Mesendoderm (in vitro differentiated cells): ENCODE results near the gene PTPRE.

Source experiments
- DNase-seq: peaks from one replicate; pipeline ENCODE4 v3.0.0; 2013
- H2AK5ac ChIP-seq: 2 replicates; pipeline ENCODE4 v1.6.1; 2013; ENCODE audit warnings: low read length, inconsistent platforms
- H2BK120ac ChIP-seq: 2 replicates; pipeline ENCODE4 v1.6.1; 2013; ENCODE audit warnings: low read depth, mild to moderate bottlenecking, low read length, moderate library complexity, mixed read lengths
- H2BK15ac ChIP-seq: replicated peaks from 2 replicates; pipeline ENCODE4 v1.6.1; 2013; ENCODE audit warnings: low read depth, mild to moderate bottlenecking, moderate library complexity
- H2BK5ac ChIP-seq: 2 replicates; pipeline ENCODE4 v1.6.1; 2013; ENCODE audit warnings: low read length, inconsistent platforms
- H3K18ac ChIP-seq: 2 replicates; pipeline ENCODE4 v1.6.1; 2013; ENCODE audit warnings: mild to moderate bottlenecking, low read length, mixed read lengths
- H3K23ac ChIP-seq: one replicate; pipeline ENCODE4 v1.6.1; 2013; ENCODE audit warnings: low read length
- H3K27ac ChIP-seq: 2 replicates; pipeline ENCODE4 v1.5.1; 2013; ENCODE audit warnings: low read depth, mild to moderate bottlenecking, inconsistent platforms, low read length, moderate library complexity
- H3K27me3 ChIP-seq: 2 replicates; pipeline ENCODE4 v1.6.1; 2013; ENCODE audit warnings: low read length, control low read depth, mild to moderate bottlenecking, inconsistent platforms; ENCODE audit not compliant: insufficient read depth, poor library complexity
- H3K36me3 ChIP-seq: 2 replicates; pipeline ENCODE4 v1.6.1; 2013; ENCODE audit warnings: low read length, inconsistent platforms; ENCODE audit not compliant: control insufficient read depth, insufficient read depth
- H3K4ac ChIP-seq: one replicate; pipeline ENCODE4 v1.6.1; 2013; ENCODE audit warnings: low read depth, mild to moderate bottlenecking, low read length, moderate library complexity
- H3K4me1 ChIP-seq: 2 replicates; pipeline ENCODE4 v1.6.1; 2013; ENCODE audit warnings: low read depth, low read length, inconsistent platforms; ENCODE audit not compliant: control insufficient read depth
- H3K4me2 ChIP-seq: 2 replicates; pipeline ENCODE4 v1.6.1; 2013; ENCODE audit warnings: low read length
- H3K4me3 ChIP-seq: 2 replicates; pipeline ENCODE4 v1.5.1; 2013; ENCODE audit warnings: mild to moderate bottlenecking, low read length
- H3K56ac ChIP-seq: one replicate; pipeline ENCODE4 v1.6.1; 2013; ENCODE audit warnings: low read length
- H3K79me1 ChIP-seq: 2 replicates; pipeline ENCODE4 v1.6.1; 2013; ENCODE audit warnings: low read length, inconsistent platforms
- H3K79me2 ChIP-seq: 2 replicates; pipeline ENCODE4 v1.6.1; 2013; ENCODE audit warnings: mild to moderate bottlenecking, low read length; ENCODE audit not compliant: control insufficient read depth, insufficient read depth
- H3K9ac ChIP-seq: 2 replicates; pipeline ENCODE4 v1.6.1; 2013; ENCODE audit warnings: low read length, inconsistent platforms
- H4K5ac ChIP-seq: one replicate; pipeline ENCODE4 v1.6.1; 2013; ENCODE audit warnings: low read length
- H4K8ac ChIP-seq: one replicate; pipeline ENCODE4 v1.6.1; 2013; ENCODE audit warnings: low read depth, mild to moderate bottlenecking, control low read depth, low read length, moderate library complexity
- WGBS: extraction: QIAGEN DNeasy Blood & Tissue Kit; methylation state at CpG from one replicate; pipeline ENCODE4 v1.1.7; 2013; ENCODE audit warnings: low lambda C conversion rate, missing lambda C conversion rate; ENCODE audit not compliant: insufficient coverage; ENCODE audit errors: extremely low coverage; 5-methylcytosine and 5-hydroxymethylcytosine counted together

The PTPRE gene

GRCh38 chr10:127971101-127971946 is 64.4 kb downstream of the PTPRE start:
- Histone ChIP-seq H3K79me2 (no peaks in the 10 kb centered on the region), H3K23ac (no peak overlapping the region), H2BK120ac (no peak overlapping the region), H4K8ac (no peak overlapping the region), H3K4me2 (no peak overlapping the region), H4K5ac (no peak overlapping the region), H3K4ac (no peak overlapping the region), H3K79me1 (no peaks in the 10 kb centered on the region), H3K9ac (no peak overlapping the region), H3K56ac (no peak overlapping the region), H2BK5ac (no peak overlapping the region), H3K36me3 (no peaks in the 10 kb centered on the region), H2AK5ac (no peak overlapping the region), H3K4me3 (no peak overlapping the region), H3K27me3 (no peaks in the 10 kb centered on the region), H3K27ac (no peak overlapping the region), H2BK15ac (no peak overlapping the region), H3K18ac (no peak overlapping the region), H3K4me1 (peaks cover 6% of the 10 kb centered on the region)
- no peak for DNase-seq
- WGBS: no CpG with 5 or more reads among the region's 24 CpGs

- no peak overlapping the region for H3K9ac ChIP-seq
- H3K79me2 ChIP-seq: no peaks in the 10 kb centered on the region
- no peak overlapping the region for H2BK5ac ChIP-seq
- no peaks in the 10 kb centered on the region for H3K79me1 ChIP-seq
- H3K4me1 ChIP-seq: peaks cover 6% of the 10 kb centered on the region
- no peak for DNase-seq
- H3K27ac ChIP-seq: no peak overlapping the region
- H3K4me3 ChIP-seq: no peak overlapping the region
- H4K5ac ChIP-seq: no peak overlapping the region
- no peak overlapping the region for H3K56ac ChIP-seq
- no peak overlapping the region for H2BK15ac ChIP-seq
- no peak overlapping the region for H3K23ac ChIP-seq
- H3K36me3 ChIP-seq: no peaks in the 10 kb centered on the region
- H3K4ac ChIP-seq: no peak overlapping the region
- H3K4me2 ChIP-seq: no peak overlapping the region
- no CpG with 5 or more reads among the region's 12 CpGs for WGBS
- no peak overlapping the region for H2AK5ac ChIP-seq
- no peak overlapping the region for H4K8ac ChIP-seq
- no peaks in the 10 kb centered on the region for H3K27me3 ChIP-seq
- no peak overlapping the region for H2BK120ac ChIP-seq
- no peak overlapping the region for H3K18ac ChIP-seq
These were observed 65.2 kb downstream of the PTPRE start for GRCh38 chr10:127971963-127972615.

GRCh38 chr10:127972751-127973357 is 66.0 kb downstream of the PTPRE start:
- no peak overlapping the region for H3K27ac ChIP-seq

GRCh38 chr10:127973791-127974311 is 66.9 kb downstream of the PTPRE start:
- H3K27me3 ChIP-seq: no peaks in the 10 kb centered on the region
- no peak overlapping the region for H2BK5ac ChIP-seq
- no peak overlapping the region for H3K4me3 ChIP-seq
- no peak overlapping the region for H4K5ac ChIP-seq
- no peaks in the 10 kb centered on the region for H3K36me3 ChIP-seq
- H3K79me1 ChIP-seq: no peaks in the 10 kb centered on the region
- H3K4ac ChIP-seq: no peak overlapping the region
- H3K23ac ChIP-seq: no peak overlapping the region
- no peak overlapping the region for H2BK15ac ChIP-seq
- H2AK5ac ChIP-seq: no peak overlapping the region
- no CpG with 5 or more reads among the region's 10 CpGs for WGBS
- no peaks in the 10 kb centered on the region for H3K79me2 ChIP-seq
- DNase-seq: peak; percentile 60
- no peak overlapping the region for H2BK120ac ChIP-seq
- no peak overlapping the region for H3K27ac ChIP-seq
- no peak overlapping the region for H3K56ac ChIP-seq
- no peak overlapping the region for H3K9ac ChIP-seq
- H3K4me1 ChIP-seq: no peaks in the 10 kb centered on the region
- H4K8ac ChIP-seq: no peak overlapping the region
- H3K4me2 ChIP-seq: no peak overlapping the region
- no peak overlapping the region for H3K18ac ChIP-seq

More at GRCh38 chr10:127972751-127973357, 66.0 kb downstream of the PTPRE start:
- Histone ChIP-seq H2AK5ac (no peak overlapping the region), H2BK120ac (no peak overlapping the region), H3K4ac (no peak overlapping the region), H3K23ac (no peak overlapping the region), H3K18ac (no peak overlapping the region), H3K27me3 (no peaks in the 10 kb centered on the region), H3K56ac (no peak overlapping the region), H3K79me1 (no peaks in the 10 kb centered on the region), H3K4me2 (no peak overlapping the region), H4K8ac (no peak overlapping the region), H3K4me3 (no peak overlapping the region), H3K9ac (no peak overlapping the region), H3K79me2 (no peaks in the 10 kb centered on the region), H3K4me1 (peaks cover 6% of the 10 kb centered on the region), H2BK15ac (no peak overlapping the region), H2BK5ac (no peak overlapping the region), H3K36me3 (no peaks in the 10 kb centered on the region), H4K5ac (no peak overlapping the region)
- no peak for DNase-seq
- no CpG with 5 or more reads among the region's 4 CpGs for WGBS

- Histone ChIP-seq H3K4ac (no peak overlapping the region), H3K27ac (no peak overlapping the region), H2BK5ac (no peak overlapping the region), H4K8ac (no peak overlapping the region), H3K56ac (no peak overlapping the region), H3K36me3 (no peaks in the 10 kb centered on the region), H2BK15ac (no peak overlapping the region), H3K4me3 (no peak overlapping the region), H3K23ac (no peak overlapping the region), H3K18ac (no peak overlapping the region), H3K79me2 (no peaks in the 10 kb centered on the region), H3K79me1 (no peaks in the 10 kb centered on the region), H3K27me3 (no peaks in the 10 kb centered on the region), H4K5ac (no peak overlapping the region), H2BK120ac (no peak overlapping the region), H3K4me2 (no peak overlapping the region), H3K4me1 (no peaks in the 10 kb centered on the region), H2AK5ac (no peak overlapping the region), H3K9ac (no peak overlapping the region)
- no CpG with 5 or more reads among the region's 9 CpGs for WGBS
- no peak for DNase-seq
These were observed 68.0 kb downstream of the PTPRE start for GRCh38 chr10:127974911-127975310.
